ENCODE measurements around the gene CDH13. TPM values are rescaled to one million over a fixed set of nuclear protein-coding genes. Genes with fewer than 3 reads are reported as not detected.

Gene CDH13
- total RNA-seq, 1 experiment from 2014 or later = 2.1 TPM

GRCh38 chr16:82830944-82831343, 204.2 kb downstream of the CDH13 start:
- H3K9me3 ChIP-seq (ENCODE audit: low read depth, low read length, poor library complexity, severe bottlenecking) = no peaks in the 10 kb centered on the region
- no peak overlapping the region for H3K4me3 ChIP-seq (ENCODE audit: low read depth, low read length, poor library complexity, severe bottlenecking)
- no TSS peak for BruUV-seq (replicated peaks)
- ChIA-PET CTCF (no interaction called here), POLR2A (ENCODE audit: low non-redundant PET) (no interaction called here)
- TF ChIP-seq CTCF (conservative IDR thresholded peaks at IDR 0.05; ENCODE audit: low read depth, low read length) (no peak), EZH2 (IDR thresholded peaks at IDR 0.05; ENCODE audit: borderline replicate concordance, low read depth, low read length, poor library complexity, severe bottlenecking) (no peak)
- intact Hi-C loops (cut with micrococcal nuclease; ENCODE audit: unreplicated experiment) = no loop called here
- no peaks in the 10 kb centered on the region for H3K36me3 ChIP-seq (ENCODE audit: insufficient read depth, low read length, poor library complexity, severe bottlenecking)
- H3K4me1 ChIP-seq (ENCODE audit: insufficient read depth, low read length, poor library complexity, severe bottlenecking) = no peaks in the 10 kb centered on the region
- H3K27ac ChIP-seq (ENCODE audit: low read depth, low read length, poor library complexity, severe bottlenecking) = no peak overlapping the region
- no peak for DNase-seq (ENCODE audit: low spot score)
- no peaks in the 10 kb centered on the region for H3K27me3 ChIP-seq (replicated peaks; ENCODE audit: insufficient read depth, low read depth, low read length, poor library complexity)

GRCh38 chr16:82832821-82833220, 206.1 kb downstream of the CDH13 start:
- Histone ChIP-seq H3K27me3 (replicated peaks; ENCODE audit: insufficient read depth, low read depth, low read length, poor library complexity) (no peaks in the 10 kb centered on the region), H3K9me3 (ENCODE audit: low read depth, low read length, poor library complexity, severe bottlenecking) (no peaks in the 10 kb centered on the region), H3K36me3 (ENCODE audit: insufficient read depth, low read length, poor library complexity, severe bottlenecking) (no peaks in the 10 kb centered on the region), H3K27ac (ENCODE audit: low read depth, low read length, poor library complexity, severe bottlenecking) (no peak overlapping the region), H3K4me3 (ENCODE audit: low read depth, low read length, poor library complexity, severe bottlenecking) (no peak overlapping the region), H3K4me1 (ENCODE audit: insufficient read depth, low read length, poor library complexity, severe bottlenecking) (no peaks in the 10 kb centered on the region)
- ChIA-PET POLR2A (ENCODE audit: low non-redundant PET) (no interaction called here), CTCF (no interaction called here)
- DNase-seq (ENCODE audit: low spot score) = no peak
- intact Hi-C loops (cut with micrococcal nuclease; ENCODE audit: unreplicated experiment) = no loop called here
- no peak for TF ChIP-seq CTCF (conservative IDR thresholded peaks at IDR 0.05; ENCODE audit: low read depth, low read length)
- TF ChIP-seq EZH2 (IDR thresholded peaks at IDR 0.05; ENCODE audit: borderline replicate concordance, low read depth, low read length, poor library complexity, severe bottlenecking) = no peak
- BruUV-seq (replicated peaks) = no TSS peak

- Histone ChIP-seq H3K27me3 (replicated peaks; ENCODE audit: insufficient read depth, low read depth, low read length, poor library complexity) (no peaks in the 10 kb centered on the region), H3K4me3 (ENCODE audit: low read depth, low read length, poor library complexity, severe bottlenecking) (no peak overlapping the region), H3K4me1 (ENCODE audit: insufficient read depth, low read length, poor library complexity, severe bottlenecking) (no peaks in the 10 kb centered on the region), H3K9me3 (ENCODE audit: low read depth, low read length, poor library complexity, severe bottlenecking) (no peaks in the 10 kb centered on the region), H3K36me3 (ENCODE audit: insufficient read depth, low read length, poor library complexity, severe bottlenecking) (no peaks in the 10 kb centered on the region), H3K27ac (ENCODE audit: low read depth, low read length, poor library complexity, severe bottlenecking) (no peak overlapping the region)
- intact Hi-C loops (cut with micrococcal nuclease; ENCODE audit: unreplicated experiment) = no loop called here
- DNase-seq (ENCODE audit: low spot score) = no peak
- CTCF ChIA-PET = no interaction called here
- no TSS peak for BruUV-seq (replicated peaks)
- POLR2A ChIA-PET (ENCODE audit: low non-redundant PET) = no interaction called here
- TF ChIP-seq CTCF (conservative IDR thresholded peaks at IDR 0.05; ENCODE audit: low read depth, low read length) (no peak), EZH2 (IDR thresholded peaks at IDR 0.05; ENCODE audit: borderline replicate concordance, low read depth, low read length, poor library complexity, severe bottlenecking) (no peak)
These were observed 206.7 kb downstream of the CDH13 start for GRCh38 chr16:82833378-82833993.

All from A673 (cell line).